H9 (cell line): Measurements from ENCODE around the gene DIPK1B. TPM values are rescaled to one million over a fixed set of nuclear protein-coding genes. Genes with fewer than 3 reads are reported as not detected.

Experiments used
- DNase-seq: peaks from one replicate; pipeline ENCODE4 v3.0.0-alpha.2; 2017
- H2AFZ ChIP-seq: one replicate; pipeline ENCODE4 v1.6.1; 2013; ENCODE audit warnings: mild to moderate bottlenecking, low read length, control low read depth, moderate library complexity
- H2AK5ac ChIP-seq: 2 replicates; pipeline ENCODE4 v1.6.1; 2013; ENCODE audit warnings: low read length, control low read depth, mixed read lengths; ENCODE audit not compliant: insufficient read length
- H2BK120ac ChIP-seq: one replicate; pipeline ENCODE4 v1.6.1; 2013; ENCODE audit warnings: low read depth, mild to moderate bottlenecking, low read length, control low read depth, inconsistent platforms; ENCODE audit not compliant: poor library complexity, severe bottlenecking
- H2BK12ac ChIP-seq: 2 replicates; pipeline ENCODE4 v1.6.1; 2013; ENCODE audit warnings: low read length, control low read depth, mixed read lengths, low read depth; ENCODE audit not compliant: insufficient read length
- H2BK15ac ChIP-seq: 2 replicates; pipeline ENCODE4 v1.6.1; 2013; ENCODE audit warnings: low read depth, low read length, control low read depth
- H2BK20ac ChIP-seq: one replicate; pipeline ENCODE4 v1.6.1; 2013; ENCODE audit warnings: low read depth, mild to moderate bottlenecking, low read length, control low read depth, inconsistent platforms; ENCODE audit not compliant: poor library complexity, severe bottlenecking
- H2BK5ac ChIP-seq: 2 replicates; pipeline ENCODE4 v1.6.1; 2013; ENCODE audit warnings: low read length, control low read depth, mixed read lengths; ENCODE audit not compliant: insufficient read length
- H3K14ac ChIP-seq: 2 replicates; pipeline ENCODE4 v1.6.1; 2013; ENCODE audit warnings: low read length, control low read depth; ENCODE audit not compliant: insufficient read depth
- H3K18ac ChIP-seq: 2 replicates; pipeline ENCODE4 v1.6.1; 2013; ENCODE audit warnings: low read depth, mild to moderate bottlenecking, mixed read lengths, low read length, control low read depth; ENCODE audit not compliant: insufficient read length
- H3K23ac ChIP-seq: 2 replicates; pipeline ENCODE4 v1.6.1; 2013; ENCODE audit warnings: low read length, control low read depth, mixed read lengths, low read depth; ENCODE audit not compliant: insufficient read length
- H3K23me2 ChIP-seq: 2 replicates; pipeline ENCODE4 v1.6.1; 2013; ENCODE audit warnings: low read depth, mild to moderate bottlenecking, mixed read lengths, low read length, control low read depth; ENCODE audit not compliant: insufficient read length, poor library complexity, severe bottlenecking
- H3K27ac ChIP-seq: 2 replicates; pipeline ENCODE4 v1.5.1; 2013; ENCODE audit warnings: low read length, control low read depth, mixed read lengths, low read depth; ENCODE audit not compliant: insufficient read length
- H3K27me3 ChIP-seq: 2 replicates; pipeline ENCODE4 v1.6.1; 2013; ENCODE audit warnings: low read length, control low read depth, inconsistent platforms; ENCODE audit not compliant: insufficient read depth
- H3K4ac ChIP-seq: 2 replicates; pipeline ENCODE4 v1.6.1; 2013; ENCODE audit warnings: low read depth, mild to moderate bottlenecking, control low read depth, inconsistent platforms, low read length, moderate library complexity
- H3K4me1 ChIP-seq: 2 replicates; pipeline ENCODE4 v1.6.1; 2013; ENCODE audit warnings: low read length, control low read depth, inconsistent platforms; ENCODE audit not compliant: insufficient read depth
- H3K4me2 ChIP-seq: 2 replicates; pipeline ENCODE4 v1.6.1; 2013; ENCODE audit warnings: low read length, control low read depth, mixed read lengths; ENCODE audit not compliant: insufficient read length, insufficient read depth
- H3K56ac ChIP-seq: 2 replicates; pipeline ENCODE4 v1.6.1; 2013; ENCODE audit warnings: low read depth, mild to moderate bottlenecking, mixed read lengths, low read length, control low read depth; ENCODE audit not compliant: insufficient read length
- H3K79me1 ChIP-seq: 2 replicates; pipeline ENCODE4 v1.6.1; 2013; ENCODE audit warnings: low read depth, mild to moderate bottlenecking, moderate library complexity, low read length, control low read depth, inconsistent platforms; ENCODE audit not compliant: insufficient read depth, poor library complexity, severe bottlenecking
- H3K79me2 ChIP-seq: 2 replicates; pipeline ENCODE4 v1.6.1; 2013; ENCODE audit warnings: low read length, control low read depth, inconsistent platforms; ENCODE audit not compliant: insufficient read depth
- H3K9ac ChIP-seq: 2 replicates; pipeline ENCODE4 v1.6.1; 2013; ENCODE audit warnings: low read length, control low read depth, mixed read lengths; ENCODE audit not compliant: insufficient read length; ENCODE audit errors: extremely low read depth
- H3K9me3 ChIP-seq: one replicate; pipeline ENCODE4 v1.6.1; 2013; ENCODE audit warnings: low read depth, low read length, inconsistent platforms; ENCODE audit not compliant: control insufficient read depth
- H3T11ph ChIP-seq: one replicate; pipeline ENCODE4 v1.6.1; 2013; ENCODE audit warnings: mild to moderate bottlenecking, low read length, control low read depth, inconsistent platforms
- H4K20me1 ChIP-seq: one replicate; pipeline ENCODE4 v1.6.1; 2013; ENCODE audit not compliant: control insufficient read depth, insufficient read length, insufficient read depth
- H4K5ac ChIP-seq: 2 replicates; pipeline ENCODE4 v1.6.1; 2013; ENCODE audit warnings: low read depth, mild to moderate bottlenecking, mixed read lengths, low read length, control low read depth; ENCODE audit not compliant: insufficient read length
- H4K8ac ChIP-seq: replicated peaks from 2 replicates; pipeline ENCODE4 v1.6.1; 2013; ENCODE audit warnings: low read length, control low read depth, mixed read lengths, low read depth; ENCODE audit not compliant: insufficient read length
- H4K91ac ChIP-seq: 2 replicates; pipeline ENCODE4 v1.6.1; 2013; ENCODE audit warnings: low read depth, mild to moderate bottlenecking, moderate library complexity, mixed read lengths, low read length, control low read depth; ENCODE audit not compliant: insufficient read length
- H3K27ac Mint-ChIP-seq, 3 experiments: 2 replicates in 2 of 3; 3 replicates in 1 of 3; pipeline ENCODE4 v1.8.0; 2020 to 2021; ENCODE audit warnings: mixed read lengths in 3 of 3, mild to moderate bottlenecking in 1 of 3, moderate library complexity in 1 of 3
- H3K27me3 Mint-ChIP-seq: 2 replicates; pipeline ENCODE4 v1.8.0; 2021; ENCODE audit warnings: low read depth, mild to moderate bottlenecking, moderate library complexity, mixed read lengths
- H3K36me3 Mint-ChIP-seq, 3 experiments: 2 replicates in 2 of 3; 3 replicates in 1 of 3; pipeline ENCODE4 v1.8.0; 2020 to 2021; ENCODE audit warnings: low read depth in 3 of 3, mixed read lengths in 3 of 3; ENCODE audit not compliant: insufficient read depth in 1 of 3
- H3K4me1 Mint-ChIP-seq, 2 experiments: 2 replicates each; pipeline ENCODE4 v1.8.0; 2020; ENCODE audit warnings: mixed read lengths in 2 of 2
- H3K4me3 Mint-ChIP-seq, 2 experiments: 2 replicates in 1 of 2; 3 replicates in 1 of 2; pipeline ENCODE4 v1.8.0; 2020 to 2021; ENCODE audit warnings: mild to moderate bottlenecking in 2 of 2, mixed read lengths in 2 of 2, moderate library complexity in 1 of 2
- H3K9me3 Mint-ChIP-seq, 2 experiments: 2 replicates in 1 of 2; 3 replicates in 1 of 2; pipeline ENCODE4 v1.8.0; 2020; ENCODE audit warnings: mild to moderate bottlenecking in 2 of 2, mixed read lengths in 2 of 2, moderate library complexity in 1 of 2
- WGBS: extraction: QIAGEN DNeasy Blood & Tissue Kit; methylation state at CpG from one replicate; pipeline ENCODE4 v1.1.7; 2013; ENCODE audit warnings: missing lambda C conversion rate, low lambda C conversion rate, mixed read lengths; ENCODE audit not compliant: insufficient read length; ENCODE audit errors: extremely low coverage; 5-methylcytosine and 5-hydroxymethylcytosine counted together
- total RNA-seq: library from RNA; stranded (reverse); gene quantifications from 2 replicates; pipeline ENCODE4 v1.2.1, GENCODE V29; 2021
- TF ChIP-seq, protein P1 (sequence below): fragments of 200-600 bp; sonication (generic); conservative IDR thresholded peaks from 3 replicates; pipeline ENCODE4 v1.8.0; 2021; ENCODE audit warnings: antibody characterized with exemption, mild to moderate bottlenecking

Gene DIPK1B
- total RNA-seq, 1 experiment from 2014 or later, result 40.3 TPM

DNA sequence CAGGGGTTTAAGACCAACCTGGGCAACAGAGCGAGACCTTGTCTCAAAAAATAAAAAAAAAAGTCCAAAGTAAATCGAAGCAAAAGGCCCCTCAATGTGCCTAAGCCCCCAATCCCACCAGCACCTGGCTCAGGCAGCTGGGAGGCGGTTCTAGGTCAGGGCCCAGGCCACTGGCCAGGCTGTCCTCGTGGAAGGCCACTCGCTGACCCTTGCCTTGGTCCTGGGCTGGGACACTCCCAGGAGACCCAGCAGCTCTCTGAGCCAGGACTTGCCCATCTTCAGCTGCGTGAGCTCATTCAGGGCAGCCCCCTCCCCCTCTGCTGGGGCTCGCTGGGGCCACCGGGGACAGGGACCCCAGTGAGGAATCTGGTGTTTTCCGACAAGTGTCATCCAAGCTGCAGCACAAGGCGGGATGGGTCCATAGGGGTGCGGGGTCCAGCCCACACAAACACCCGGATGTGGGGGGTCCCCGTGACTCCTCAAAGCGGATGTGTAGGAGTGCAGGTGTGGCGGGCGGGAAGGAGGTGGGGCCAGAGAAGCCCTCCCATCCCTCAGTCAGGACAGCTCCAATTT lies 29.1 kb upstream of the DIPK1B start:
- H2BK15ac ChIP-seq, result no peak overlapping the region
- peaks cover 4% of the 10 kb centered on the region for H3K79me1 ChIP-seq
- no peak overlapping the region for H2BK20ac ChIP-seq
- no peak overlapping the region for H2AK5ac ChIP-seq
- no peak overlapping the region for H3K27ac Mint-ChIP-seq
- peaks cover 7% of the 10 kb centered on the region for H3K27me3 Mint-ChIP-seq
- peaks cover 9% of the 10 kb centered on the region for H3K23me2 ChIP-seq
- no peak overlapping the region for H4K5ac ChIP-seq
- H3K9me3 Mint-ChIP-seq, result no peaks in the 10 kb centered on the region
- no peak overlapping the region for H3T11ph ChIP-seq
- DNase-seq, result no peak
- H4K8ac ChIP-seq, result no peak overlapping the region
- H3K9me3 ChIP-seq, result no peaks in the 10 kb centered on the region
- no peak overlapping the region for H3K27ac ChIP-seq
- no peak overlapping the region for H3K4ac ChIP-seq
- no peak overlapping the region for H3K4me3 Mint-ChIP-seq
- H2BK12ac ChIP-seq, result no peak overlapping the region
- TF ChIP-seq, protein P1, sequence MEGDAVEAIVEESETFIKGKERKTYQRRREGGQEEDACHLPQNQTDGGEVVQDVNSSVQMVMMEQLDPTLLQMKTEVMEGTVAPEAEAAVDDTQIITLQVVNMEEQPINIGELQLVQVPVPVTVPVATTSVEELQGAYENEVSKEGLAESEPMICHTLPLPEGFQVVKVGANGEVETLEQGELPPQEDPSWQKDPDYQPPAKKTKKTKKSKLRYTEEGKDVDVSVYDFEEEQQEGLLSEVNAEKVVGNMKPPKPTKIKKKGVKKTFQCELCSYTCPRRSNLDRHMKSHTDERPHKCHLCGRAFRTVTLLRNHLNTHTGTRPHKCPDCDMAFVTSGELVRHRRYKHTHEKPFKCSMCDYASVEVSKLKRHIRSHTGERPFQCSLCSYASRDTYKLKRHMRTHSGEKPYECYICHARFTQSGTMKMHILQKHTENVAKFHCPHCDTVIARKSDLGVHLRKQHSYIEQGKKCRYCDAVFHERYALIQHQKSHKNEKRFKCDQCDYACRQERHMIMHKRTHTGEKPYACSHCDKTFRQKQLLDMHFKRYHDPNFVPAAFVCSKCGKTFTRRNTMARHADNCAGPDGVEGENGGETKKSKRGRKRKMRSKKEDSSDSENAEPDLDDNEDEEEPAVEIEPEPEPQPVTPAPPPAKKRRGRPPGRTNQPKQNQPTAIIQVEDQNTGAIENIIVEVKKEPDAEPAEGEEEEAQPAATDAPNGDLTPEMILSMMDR, result no peak
- H4K91ac ChIP-seq, result no peak overlapping the region
- H2BK5ac ChIP-seq, result no peak overlapping the region
- H3K36me3 Mint-ChIP-seq, result no peaks in the 10 kb centered on the region
- H3K9ac ChIP-seq, result no peak overlapping the region
- no peak overlapping the region for H3K18ac ChIP-seq
- H2AFZ ChIP-seq, result no peak overlapping the region
- H3K4me1 ChIP-seq, result no peaks in the 10 kb centered on the region; the same call in 1 of the 2 replicates
- no peak overlapping the region for H3K56ac ChIP-seq
- H3K14ac ChIP-seq, result no peak overlapping the region
- H3K4me1 Mint-ChIP-seq, result peaks cover 2 to 15% of the 10 kb centered on the region in 2 experiments
- no peaks in the 10 kb centered on the region; the same call in 1 of the 2 replicates for H3K79me2 ChIP-seq
- H4K20me1 ChIP-seq, result no peaks in the 10 kb centered on the region
- no peak overlapping the region for H3K4me2 ChIP-seq
- H3K23ac ChIP-seq, result no peak overlapping the region
- H3K27me3 ChIP-seq, result no peaks in the 10 kb centered on the region
- no peak overlapping the region for H2BK120ac ChIP-seq
- no CpG with 5 or more reads among the region's 16 CpGs for WGBS
